GM18867 (cell line): ENCODE data around the gene PRSS1.
"Not testable (repeated sequence)": the region's sequence is repeated elsewhere in the genome, so short reads cannot be mapped to it uniquely, and the experiment has no call there.

Experiments used
- ATAC-seq: cut with Tn5 transposase; IDR thresholded peaks from one replicate; pipeline ENCODE4 v1.9.1; 2021; ENCODE audit warnings: mild to moderate bottlenecking, moderate library complexity; ENCODE audit not compliant: unreplicated experiment

Gene PRSS1

DNA sequence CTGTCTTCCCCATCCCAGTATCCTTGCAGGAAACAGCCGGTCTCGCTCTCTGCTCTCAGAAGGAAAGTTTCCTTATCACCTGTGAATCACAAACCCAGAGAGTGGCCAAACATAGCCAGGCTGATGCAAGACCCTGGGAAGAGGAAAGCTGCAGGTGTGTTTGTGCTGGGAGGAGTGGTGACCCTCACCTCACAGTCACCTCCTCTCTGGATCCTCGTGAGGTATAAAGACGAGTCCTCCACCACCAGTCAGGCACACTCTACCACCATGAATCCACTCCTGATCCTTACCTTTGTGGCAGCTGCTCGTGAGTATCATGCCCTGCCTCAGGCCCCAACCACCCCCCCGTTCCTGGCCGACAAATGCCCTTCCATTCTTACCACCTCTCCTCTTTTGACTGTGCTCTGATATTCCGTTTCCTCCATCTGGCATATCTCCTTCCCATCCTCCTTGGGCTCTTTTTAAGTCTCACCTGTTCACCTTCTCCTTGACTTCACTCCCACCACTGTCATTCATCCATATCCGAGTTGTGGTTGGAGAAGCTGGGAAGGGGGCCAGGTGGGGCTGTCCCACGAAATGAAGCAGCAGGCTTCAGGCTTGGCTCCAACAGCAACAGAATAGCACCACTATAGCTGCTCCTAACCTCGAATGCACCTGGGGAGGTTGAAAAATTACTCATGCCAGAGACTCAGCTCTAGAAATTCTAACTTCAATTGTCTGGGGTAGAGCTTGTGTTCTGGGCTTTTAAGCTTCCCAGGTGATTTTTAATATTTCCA lies at the start of gene PRSS1:
Gene PRSS1, plus strand, starts transcription at position 255 of the 776 bp plus-strand sequence. Its CDS starts 13 bp downstream, at position 268.
- no peak for ATAC-seq

DNA sequence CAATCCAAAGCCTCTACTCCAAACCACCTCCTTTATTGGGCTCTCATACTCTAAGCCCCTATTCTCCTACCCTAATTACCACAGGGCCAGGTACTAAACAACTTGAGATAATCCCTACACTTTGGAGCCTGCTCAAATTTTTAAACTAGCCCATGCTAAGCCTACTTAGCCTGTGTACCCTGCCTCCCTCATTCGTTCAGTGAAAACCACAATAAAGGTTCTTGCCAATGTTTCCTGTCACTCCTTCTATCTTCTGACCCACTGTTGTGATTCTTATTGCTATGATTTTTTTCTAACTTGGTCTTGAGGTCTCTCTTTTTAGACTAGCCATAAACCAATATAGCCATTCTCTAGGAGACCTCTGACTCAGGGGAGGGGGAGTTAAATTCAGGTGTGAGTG lies 48.3 kb upstream of the PRSS1 start:
- ATAC-seq: not testable (repeated sequence)

DNA sequence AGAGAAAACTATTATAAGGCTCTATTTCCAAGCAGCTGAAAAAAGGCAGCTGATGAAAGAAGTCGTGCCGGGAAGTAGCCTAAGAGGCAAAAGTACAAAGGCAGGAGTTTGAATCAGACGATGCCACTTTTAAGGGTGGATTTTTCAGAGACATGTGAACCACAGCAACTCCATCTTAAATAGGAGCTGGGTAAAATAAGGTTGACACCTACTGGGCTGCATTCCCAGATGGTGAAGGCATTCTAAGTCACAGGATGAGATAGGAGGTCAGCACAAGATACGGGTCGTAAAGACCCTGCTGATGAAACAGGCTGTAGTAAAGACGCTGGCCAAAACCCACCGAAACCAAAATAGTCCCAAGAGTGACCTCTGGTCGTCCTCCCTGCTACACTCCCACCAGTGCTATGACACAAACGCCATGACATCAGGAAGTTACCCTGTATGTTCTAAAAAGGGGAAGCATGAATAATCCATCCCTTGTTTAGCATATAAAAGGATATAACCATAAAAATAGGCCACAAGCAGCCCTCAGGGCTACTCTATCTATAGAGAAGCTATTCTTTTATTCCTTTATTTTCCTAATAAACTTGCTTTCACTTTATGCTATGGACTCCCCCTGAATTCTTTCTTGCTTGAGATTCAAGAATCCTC lies 45.5 kb upstream of the PRSS1 start:
- no peak for ATAC-seq

DNA sequence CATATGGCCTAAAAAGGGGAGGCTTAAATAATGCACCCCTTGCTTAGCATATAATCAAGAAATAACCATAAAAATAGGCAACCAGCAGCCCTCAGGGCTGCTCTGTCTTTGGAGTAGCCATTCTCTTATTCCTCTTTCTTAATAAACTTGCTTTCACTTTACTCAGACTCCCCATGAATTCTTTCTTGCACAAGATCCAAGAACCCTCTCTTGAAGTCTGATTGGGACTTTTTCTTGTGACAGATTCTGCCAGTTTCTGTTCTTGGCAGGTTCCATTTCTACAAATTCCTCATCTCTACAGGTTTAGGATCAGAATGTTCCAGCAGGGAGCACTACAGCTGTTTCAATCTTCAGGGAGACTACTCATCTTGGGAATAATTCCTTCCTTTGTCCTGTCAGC lies 40.5 kb upstream of the PRSS1 start:
- ATAC-seq: not testable (repeated sequence)

DNA sequence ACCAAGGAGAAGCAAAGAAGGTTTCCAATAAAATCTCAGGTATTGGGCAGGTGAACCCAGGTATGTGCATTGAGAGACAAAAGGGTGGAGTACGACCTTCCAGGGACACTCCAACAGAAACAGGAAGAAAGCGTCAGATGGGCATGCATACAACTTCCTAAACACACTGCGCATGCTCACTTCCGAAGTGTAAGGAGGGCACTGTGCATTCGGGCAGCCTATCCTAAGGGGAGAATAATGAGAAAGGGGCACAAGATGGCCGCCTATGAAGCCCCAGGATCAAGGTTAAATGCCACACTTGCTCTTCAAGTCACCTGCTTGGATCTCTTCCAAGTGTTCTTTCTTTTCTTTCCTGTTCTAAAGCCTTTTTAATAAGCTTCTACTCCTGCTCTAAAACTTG lies 39.4 kb upstream of the PRSS1 start:
- ATAC-seq: no peak

DNA sequence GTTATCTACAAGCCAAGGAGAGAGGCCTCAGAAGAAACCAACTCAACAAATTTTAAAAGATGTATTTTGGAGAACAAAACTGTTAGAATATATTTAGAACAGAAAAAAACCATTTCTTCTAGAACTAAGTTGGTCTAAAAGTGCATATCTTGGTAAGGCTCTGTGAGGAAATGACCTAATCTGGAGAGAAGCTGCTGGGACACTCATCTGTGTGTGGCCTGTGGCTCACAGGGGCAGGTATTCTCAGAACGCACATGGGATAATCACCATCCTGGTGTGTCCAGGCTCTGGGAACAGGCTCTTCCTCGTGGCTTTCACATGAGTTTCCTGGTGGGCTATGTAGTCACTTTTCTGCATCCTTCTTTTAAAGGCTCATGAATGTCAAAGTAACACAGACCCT lies 38.1 kb upstream of the PRSS1 start:
- ATAC-seq: no peak

DNA sequence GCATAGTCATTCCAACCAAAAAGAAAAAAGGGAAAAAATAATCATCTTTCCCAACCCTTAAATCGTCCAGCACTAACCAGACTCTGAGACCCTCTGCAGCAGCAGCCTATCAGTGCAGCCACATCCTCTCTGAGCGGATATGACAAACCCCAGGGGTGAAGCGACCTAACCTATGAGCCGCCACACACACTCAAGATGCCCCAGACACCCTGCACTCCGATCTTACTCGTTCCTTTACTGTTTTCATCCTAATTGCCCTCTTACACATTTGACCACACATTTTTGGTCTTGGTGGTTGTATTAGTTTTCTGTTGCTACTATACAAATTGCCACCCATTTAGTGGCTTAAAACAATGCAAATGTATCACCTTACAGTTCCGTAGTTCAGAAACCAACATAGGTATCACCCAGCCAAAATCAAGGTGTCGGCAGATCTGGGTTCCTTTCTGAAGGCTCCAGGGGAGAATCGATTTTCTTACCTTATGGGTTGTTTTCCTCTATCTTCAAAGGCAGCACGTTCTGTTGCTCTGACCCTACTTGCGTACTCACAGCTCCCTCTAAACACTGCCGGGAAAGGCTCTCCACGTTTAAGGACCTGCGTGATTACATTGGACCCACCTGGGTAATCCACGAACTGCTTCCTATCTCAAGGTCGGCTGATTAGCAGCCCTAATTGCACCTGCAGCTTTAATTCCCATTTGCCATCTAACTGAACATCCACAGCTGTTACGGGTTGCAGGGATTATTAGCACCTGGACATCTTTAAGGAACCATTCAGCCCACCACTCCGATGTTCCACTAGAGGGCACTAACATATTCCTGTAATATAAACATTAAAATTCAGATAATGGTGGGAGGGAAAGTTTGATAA lies 37.3 kb upstream of the PRSS1 start:
- no peak for ATAC-seq

DNA sequence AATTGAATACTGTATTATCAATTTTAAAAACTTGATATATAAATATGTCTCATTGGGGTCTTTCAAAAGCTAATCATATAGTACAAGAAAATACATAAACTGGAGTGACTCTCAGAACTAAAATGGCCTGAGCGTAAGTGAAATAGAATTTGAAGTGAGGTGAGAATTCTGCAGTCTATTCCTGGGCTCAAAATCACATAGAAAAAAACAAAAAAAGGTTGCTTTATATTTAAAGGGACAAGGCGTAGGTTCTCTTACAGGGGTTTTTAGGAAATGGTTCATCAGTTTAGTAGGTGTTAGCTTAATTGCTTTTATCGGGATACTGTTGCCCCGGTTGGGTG lies 36.7 kb upstream of the PRSS1 start:
- no peak for ATAC-seq

DNA sequence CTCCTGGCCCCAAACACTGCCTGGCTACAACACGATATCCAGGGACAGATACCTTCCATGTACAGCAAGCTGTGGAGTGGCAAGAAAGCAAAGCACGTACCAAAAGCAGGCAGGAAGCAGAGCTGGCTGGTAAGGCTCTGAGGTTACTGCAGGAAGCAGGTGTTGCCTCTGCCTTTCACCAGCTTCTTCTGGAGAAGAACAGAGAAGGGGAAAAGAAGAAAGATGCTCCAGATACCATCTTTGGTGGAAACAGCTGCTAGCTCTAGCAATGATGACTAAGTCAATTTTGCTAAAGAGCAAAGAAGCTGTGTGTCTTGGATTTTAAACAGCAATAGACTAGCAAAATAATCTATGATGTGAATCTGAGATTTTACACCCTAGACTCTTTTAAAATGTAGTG lies 34.9 kb upstream of the PRSS1 start:
- no peak for ATAC-seq

DNA sequence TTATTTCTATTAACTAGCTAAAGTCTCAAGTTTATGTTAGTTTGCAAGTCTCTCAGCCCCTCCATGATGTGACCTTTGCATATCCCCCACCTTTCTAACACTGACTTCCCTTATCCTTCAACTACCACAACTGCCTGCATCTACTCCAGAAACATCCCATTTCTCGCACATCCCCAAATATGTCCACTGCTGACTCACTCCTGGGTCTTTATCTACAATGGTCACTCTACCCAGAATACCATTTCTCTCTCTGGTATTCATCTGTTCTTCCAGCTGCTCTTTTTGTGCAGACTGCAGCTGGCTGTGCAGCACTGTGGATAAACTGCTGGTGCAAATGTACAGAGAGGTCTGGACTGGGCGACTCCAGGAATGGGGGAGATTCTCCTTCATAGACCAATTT lies 32.7 kb upstream of the PRSS1 start:
- ATAC-seq: no peak

DNA sequence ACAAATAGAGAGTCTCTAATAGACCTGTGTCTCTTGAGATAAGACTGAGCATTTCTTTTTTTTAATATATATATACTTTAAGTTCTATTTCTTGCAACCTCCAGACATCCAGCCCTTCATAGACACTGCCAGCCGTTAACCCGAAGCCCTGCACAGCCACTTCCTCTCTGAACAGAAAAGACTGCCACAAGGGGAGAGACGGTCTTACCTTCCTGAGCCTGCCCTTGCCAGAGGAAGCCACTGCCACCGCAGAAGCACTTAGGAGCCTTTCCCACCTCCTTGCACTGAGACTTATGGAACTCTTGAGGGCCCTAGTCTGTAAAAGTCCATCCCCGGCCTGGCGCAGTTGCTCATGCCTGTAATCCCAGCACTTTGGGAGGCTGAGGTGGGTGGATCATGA lies 31.8 kb upstream of the PRSS1 start:
- ATAC-seq: no peak

DNA sequence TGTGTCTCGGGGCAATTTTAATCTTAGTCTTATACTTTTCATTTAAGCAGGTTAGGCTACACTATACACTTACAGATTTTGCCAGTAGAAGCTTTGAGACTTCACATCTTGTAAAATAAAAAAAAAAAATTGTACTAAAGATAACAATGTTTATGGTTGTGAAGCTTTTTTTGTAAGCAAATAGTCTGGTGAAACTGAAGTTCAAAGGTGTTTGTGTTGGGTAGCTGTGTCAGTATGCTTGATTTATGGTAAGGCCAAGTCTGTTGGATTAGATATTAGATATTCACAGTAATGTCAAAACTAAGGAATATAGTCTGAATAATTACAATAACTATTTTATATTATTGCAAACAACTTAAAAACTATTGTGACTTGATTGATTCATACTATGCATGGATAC lies 31.0 kb upstream of the PRSS1 start:
- ATAC-seq: no peak

DNA sequence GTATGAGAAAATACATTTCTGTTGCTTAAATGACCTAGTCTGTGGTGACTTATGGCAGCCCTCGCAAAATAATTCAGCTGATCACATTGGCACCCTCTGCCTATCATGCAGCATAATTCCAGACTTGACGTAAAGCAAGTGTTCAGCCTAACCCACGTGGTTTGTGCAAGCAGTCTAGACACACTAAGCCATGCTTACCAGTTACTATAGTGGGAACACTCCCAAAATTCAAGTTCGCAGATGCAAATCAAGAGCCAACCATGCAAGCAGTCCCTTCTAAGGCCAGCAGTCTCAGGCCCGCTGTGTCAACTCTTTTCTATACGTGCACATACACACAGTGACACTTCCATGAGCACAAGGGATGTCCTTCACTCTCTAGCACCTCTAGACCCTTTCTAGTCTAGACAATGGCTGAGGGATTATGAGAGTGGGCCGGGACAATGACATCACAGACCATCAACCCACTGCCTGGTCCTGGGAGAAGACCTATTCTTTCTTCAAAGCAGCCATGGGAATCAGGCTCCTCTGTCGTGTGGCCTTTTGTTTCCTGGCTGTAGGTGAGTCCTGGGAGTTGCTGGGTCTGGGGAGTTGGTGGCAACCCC lies 29.0 kb upstream of the PRSS1 start:
- no peak for ATAC-seq

DNA sequence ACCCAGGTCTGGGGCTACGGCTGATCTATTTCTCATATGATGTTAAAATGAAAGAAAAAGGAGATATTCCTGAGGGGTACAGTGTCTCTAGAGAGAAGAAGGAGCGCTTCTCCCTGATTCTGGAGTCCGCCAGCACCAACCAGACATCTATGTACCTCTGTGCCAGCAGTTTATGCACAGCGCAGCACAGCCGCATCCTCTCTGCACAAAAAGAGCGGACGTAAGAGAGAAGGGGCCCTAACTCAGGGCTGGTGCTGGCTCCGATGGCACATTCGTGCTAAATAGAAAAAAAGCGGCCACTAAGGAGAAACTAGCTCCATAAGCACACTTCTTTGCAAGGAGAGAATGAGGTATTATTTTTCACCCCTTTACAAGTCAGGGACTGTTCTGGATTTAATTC lies 28.3 kb upstream of the PRSS1 start:
- no peak for ATAC-seq

DNA sequence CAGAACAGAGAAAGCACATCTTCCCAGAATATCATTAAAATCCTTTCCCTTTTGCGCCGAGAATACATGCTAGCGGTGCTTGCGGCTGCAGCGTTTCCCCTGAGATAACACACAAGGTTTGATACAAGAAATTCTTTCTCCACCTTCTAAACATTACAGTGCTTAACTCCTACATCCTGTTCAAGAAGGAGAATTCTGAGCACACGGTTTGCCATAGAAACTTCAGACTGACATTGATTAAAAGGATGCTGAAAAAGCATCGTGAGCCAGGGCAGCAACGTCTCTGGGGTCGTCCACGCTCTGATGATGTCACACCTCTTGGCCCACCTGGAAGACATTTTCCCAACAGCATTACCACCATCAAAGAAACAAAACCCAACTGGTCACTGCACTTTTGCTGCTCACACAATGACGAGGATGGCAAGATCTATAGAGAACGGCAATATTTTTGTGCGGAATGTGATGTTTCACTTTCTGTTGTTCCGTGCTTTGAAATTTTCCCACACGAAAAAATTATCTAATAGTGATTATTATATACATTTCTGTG lies 27.0 kb upstream of the PRSS1 start:
- no peak for ATAC-seq

DNA sequence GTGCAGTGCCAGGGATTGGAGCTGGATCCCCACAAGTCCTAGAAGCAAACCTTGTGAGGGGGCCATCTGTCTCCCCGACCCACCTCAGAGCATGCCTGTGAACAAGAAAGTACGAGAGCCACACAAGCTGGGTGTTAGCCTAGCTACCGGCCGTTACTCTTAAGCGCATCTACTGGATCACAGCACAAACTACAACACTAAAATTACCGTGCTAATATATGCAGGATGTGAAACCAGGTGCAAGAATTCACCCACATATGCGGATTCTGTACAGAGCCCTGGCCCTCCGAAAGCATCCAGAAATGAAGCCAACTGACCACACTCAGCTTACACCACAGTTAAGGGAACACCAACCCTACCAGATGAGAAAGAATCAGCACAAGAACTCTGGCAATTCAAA lies 16.0 kb upstream of the PRSS1 start:
- ATAC-seq: peak; percentile 96

DNA sequence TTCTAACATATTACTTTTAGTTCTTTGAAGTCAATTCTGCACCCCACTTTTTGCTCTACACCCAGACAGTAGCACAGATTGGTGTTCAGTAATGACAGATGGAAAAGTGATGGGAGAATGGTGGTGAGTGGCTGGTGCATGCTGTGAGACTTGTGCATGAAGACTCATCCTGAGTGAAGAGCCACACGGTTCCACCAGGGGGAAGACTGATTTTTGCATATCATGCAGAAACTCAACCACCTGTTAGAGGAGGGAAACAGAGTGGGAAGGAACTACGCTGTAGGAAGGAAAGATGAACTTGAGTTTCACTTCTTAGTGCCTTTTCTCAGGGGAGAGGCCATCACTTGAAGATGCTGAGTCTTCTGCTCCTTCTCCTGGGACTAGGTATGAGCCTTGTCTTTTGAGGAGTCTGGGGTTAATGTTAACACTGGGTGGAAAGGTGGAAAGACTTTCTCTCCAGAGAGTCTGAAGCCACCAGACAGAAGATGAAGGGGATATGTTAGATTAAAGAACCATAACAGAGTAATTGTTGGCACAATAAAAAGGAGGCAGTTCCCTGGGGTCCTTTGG lies 9.3 kb upstream of the PRSS1 start:
- ATAC-seq: peak; percentile 98

DNA sequence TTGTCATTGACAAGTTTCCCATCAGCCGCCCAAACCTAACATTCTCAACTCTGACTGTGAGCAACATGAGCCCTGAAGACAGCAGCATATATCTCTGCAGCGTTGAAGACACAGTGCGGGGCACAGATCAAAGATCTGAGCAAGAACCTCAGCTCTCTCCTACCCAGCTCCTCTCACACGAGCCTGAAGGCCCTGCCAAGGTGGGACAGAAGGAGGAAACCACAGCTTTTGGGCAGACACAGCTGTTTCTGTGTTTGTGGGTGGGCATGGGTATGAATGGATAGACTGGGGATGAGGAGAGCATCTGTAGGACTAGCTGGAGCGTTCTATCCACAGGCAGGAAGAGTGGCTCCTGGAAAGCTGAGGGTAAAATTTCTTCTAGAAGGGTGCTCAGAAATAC lies 8.5 kb upstream of the PRSS1 start:
- ATAC-seq: no peak

DNA sequence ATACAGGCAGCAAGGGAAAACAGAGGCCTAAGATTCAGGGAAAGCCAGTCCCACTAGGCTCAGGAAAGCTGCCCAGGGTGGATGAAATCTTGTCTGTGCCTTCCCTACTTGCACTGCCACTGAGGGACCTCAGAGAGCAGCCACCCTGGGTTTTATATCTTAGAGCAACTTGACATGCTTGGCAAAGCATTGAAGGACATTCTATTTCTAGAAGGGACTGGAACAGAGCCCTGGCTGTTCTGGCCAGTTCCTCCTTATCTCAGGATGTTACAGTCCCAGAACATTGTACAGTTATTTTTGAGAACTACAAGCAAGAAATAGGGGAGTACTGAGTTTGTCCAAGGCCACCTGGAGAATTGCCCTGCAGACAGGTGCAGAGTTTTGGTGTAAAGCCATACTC lies 7.3 kb upstream of the PRSS1 start:
- ATAC-seq: not testable (repeated sequence)

DNA sequence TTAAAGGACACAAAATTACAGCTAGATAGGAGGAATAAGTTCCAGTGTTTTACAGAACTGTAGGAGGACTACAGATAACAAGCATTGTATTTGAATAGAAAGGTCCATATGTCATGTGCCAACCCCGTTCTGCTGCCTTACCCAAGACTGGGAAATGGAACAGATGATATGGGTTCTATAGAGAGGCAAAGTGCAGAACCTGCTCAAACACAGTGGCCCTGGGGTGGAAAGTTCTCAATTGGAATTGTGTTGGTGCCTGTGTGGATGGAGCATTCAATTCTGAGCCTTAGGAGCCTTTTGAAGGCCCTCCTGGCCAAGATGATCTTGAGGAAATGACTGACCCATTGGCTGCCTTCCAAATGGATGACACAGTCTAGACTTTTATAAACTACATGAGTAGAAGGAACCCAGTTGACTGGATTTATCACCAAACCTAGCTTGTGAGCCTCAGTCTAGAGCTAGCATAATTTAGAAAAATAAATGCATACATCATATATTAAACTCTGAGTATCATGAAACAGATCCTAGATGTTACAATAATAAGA lies 4.1 kb upstream of the PRSS1 start:
- no peak for ATAC-seq
